HCT116 (cell line): Measurements from ENCODE around the gene ZNF488.

Source experiments
- CEBPB ChIP-seq: IDR thresholded peaks from 2 replicates; pipeline ENCODE4 v1.6.1; 2012; ENCODE audit warnings: low read depth
- EZH2 ChIP-seq: fragments of 200-600 bp; sonication (generic); IDR thresholded peaks from 2 replicates; pipeline ENCODE4 v1.6.1; 2017; ENCODE audit warnings: antibody characterized with exemption, mixed run types
- EZH2phosphoT487 ChIP-seq: fragments of 200-600 bp; IDR thresholded peaks from 2 replicates; pipeline ENCODE4 v1.6.1; 2018; ENCODE audit warnings: antibody characterized with exemption, borderline replicate concordance
- FOSL1 ChIP-seq: IDR thresholded peaks from 2 replicates; pipeline ENCODE4 v1.6.1; 2012; ENCODE audit warnings: low read depth
- POLR2A ChIP-seq: IDR thresholded peaks from 2 replicates; pipeline ENCODE4 v1.7.0; 2011; ENCODE audit warnings: borderline replicate concordance; ENCODE audit not compliant: insufficient read depth, insufficient read length; ENCODE audit errors: extremely low read depth
- POLR2AphosphoS5 ChIP-seq: IDR thresholded peaks from 2 replicates; pipeline ENCODE4 v1.6.1; 2011; ENCODE audit warnings: mild to moderate bottlenecking, low read depth, low read length, moderate library complexity
- REST ChIP-seq: IDR thresholded peaks from 2 replicates; pipeline ENCODE4 v1.6.1; 2012; ENCODE audit warnings: low read depth
- SP1 ChIP-seq: IDR thresholded peaks from 2 replicates; pipeline ENCODE4 v1.6.1; 2012; ENCODE audit warnings: low read depth
- TCF7L2 ChIP-seq: IDR thresholded peaks from 2 replicates; pipeline ENCODE4 v1.7.0; 2011; ENCODE audit warnings: borderline replicate concordance, inconsistent platforms; ENCODE audit not compliant: insufficient read depth, insufficient read length; ENCODE audit errors: extremely low read depth
- YY1 ChIP-seq: IDR thresholded peaks from 2 replicates; pipeline ENCODE4 v1.6.1; 2011; ENCODE audit warnings: low read length, low read depth, moderate library complexity, mild to moderate bottlenecking; ENCODE audit not compliant: insufficient replicate concordance; ENCODE audit errors: extremely low read depth
- TF ChIP-seq, protein P1 (sequence below), 3 experiments: fragments of 200-600 bp in 1 of 3; sonication (generic) in 1 of 3; IDR thresholded peaks in 2 of 3; conservative IDR thresholded peaks in 1 of 3; 2 replicates each; pipeline ENCODE4 v1.5.1; 2012 to 2017; ENCODE audit warnings: low read depth in 2 of 3, low read length in 2 of 3, antibody characterized with exemption in 1 of 3, borderline replicate concordance in 1 of 3, control low read depth in 1 of 3, mild to moderate bottlenecking in 1 of 3, mixed read lengths in 1 of 3, mixed run types in 1 of 3, moderate library complexity in 1 of 3; ENCODE audit not compliant: insufficient read depth in 1 of 3
- TF ChIP-seq, protein P2 (sequence below): IDR thresholded peaks from 2 replicates; pipeline ENCODE4 v1.6.1; 2011; ENCODE audit warnings: mild to moderate bottlenecking, low read length, moderate library complexity; ENCODE audit not compliant: insufficient replicate concordance; ENCODE audit errors: extremely low read depth
- TF ChIP-seq, protein P3 (sequence below): IDR thresholded peaks from 2 replicates; pipeline ENCODE4 v1.6.1; 2012

DNA sequence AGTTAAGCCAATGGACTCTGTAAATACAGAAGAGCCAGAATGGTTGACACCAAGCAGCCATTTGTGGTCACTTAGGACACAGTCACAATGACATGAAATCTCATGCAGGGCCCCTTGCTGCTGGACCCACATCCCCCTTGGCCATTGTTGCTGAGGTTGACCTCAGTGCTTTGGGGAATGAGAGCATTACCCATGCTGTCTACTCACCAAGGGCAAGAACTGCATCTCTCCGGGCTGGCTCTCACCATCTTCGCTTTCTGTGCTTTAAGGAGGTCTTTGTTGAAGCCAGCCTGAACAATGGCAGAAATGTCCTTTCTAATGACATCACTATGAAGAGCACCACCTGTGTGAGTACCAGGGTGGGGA is 30.1 kb upstream of the ZNF488 start:
- TF ChIP-seq, protein P1, sequence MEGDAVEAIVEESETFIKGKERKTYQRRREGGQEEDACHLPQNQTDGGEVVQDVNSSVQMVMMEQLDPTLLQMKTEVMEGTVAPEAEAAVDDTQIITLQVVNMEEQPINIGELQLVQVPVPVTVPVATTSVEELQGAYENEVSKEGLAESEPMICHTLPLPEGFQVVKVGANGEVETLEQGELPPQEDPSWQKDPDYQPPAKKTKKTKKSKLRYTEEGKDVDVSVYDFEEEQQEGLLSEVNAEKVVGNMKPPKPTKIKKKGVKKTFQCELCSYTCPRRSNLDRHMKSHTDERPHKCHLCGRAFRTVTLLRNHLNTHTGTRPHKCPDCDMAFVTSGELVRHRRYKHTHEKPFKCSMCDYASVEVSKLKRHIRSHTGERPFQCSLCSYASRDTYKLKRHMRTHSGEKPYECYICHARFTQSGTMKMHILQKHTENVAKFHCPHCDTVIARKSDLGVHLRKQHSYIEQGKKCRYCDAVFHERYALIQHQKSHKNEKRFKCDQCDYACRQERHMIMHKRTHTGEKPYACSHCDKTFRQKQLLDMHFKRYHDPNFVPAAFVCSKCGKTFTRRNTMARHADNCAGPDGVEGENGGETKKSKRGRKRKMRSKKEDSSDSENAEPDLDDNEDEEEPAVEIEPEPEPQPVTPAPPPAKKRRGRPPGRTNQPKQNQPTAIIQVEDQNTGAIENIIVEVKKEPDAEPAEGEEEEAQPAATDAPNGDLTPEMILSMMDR (IDR thresholded peaks at IDR 0.05 in 2 of 3, conservative IDR thresholded peaks at IDR 0.05 in 1 of 3; ENCODE audit: borderline replicate concordance in 1 of 3, insufficient read depth in 1 of 3, low read depth in 2 of 3, low read length in 2 of 3): no peak
- TF ChIP-seq, protein P2, sequence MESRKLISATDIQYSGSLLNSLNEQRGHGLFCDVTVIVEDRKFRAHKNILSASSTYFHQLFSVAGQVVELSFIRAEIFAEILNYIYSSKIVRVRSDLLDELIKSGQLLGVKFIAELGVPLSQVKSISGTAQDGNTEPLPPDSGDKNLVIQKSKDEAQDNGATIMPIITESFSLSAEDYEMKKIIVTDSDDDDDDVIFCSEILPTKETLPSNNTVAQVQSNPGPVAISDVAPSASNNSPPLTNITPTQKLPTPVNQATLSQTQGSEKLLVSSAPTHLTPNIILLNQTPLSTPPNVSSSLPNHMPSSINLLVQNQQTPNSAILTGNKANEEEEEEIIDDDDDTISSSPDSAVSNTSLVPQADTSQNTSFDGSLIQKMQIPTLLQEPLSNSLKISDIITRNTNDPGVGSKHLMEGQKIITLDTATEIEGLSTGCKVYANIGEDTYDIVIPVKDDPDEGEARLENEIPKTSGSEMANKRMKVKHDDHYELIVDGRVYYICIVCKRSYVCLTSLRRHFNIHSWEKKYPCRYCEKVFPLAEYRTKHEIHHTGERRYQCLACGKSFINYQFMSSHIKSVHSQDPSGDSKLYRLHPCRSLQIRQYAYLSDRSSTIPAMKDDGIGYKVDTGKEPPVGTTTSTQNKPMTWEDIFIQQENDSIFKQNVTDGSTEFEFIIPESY: no peak
- no peak for TF ChIP-seq SP1
- TF ChIP-seq EZH2phosphoT487: no peak
- TF ChIP-seq CEBPB: no peak
- no peak for TF ChIP-seq TCF7L2
- TF ChIP-seq POLR2AphosphoS5: no peak
- TF ChIP-seq REST: no peak
- TF ChIP-seq FOSL1: no peak
- TF ChIP-seq YY1: no peak
- TF ChIP-seq, protein P3, sequence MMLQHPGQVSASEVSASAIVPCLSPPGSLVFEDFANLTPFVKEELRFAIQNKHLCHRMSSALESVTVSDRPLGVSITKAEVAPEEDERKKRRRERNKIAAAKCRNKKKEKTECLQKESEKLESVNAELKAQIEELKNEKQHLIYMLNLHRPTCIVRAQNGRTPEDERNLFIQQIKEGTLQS: no peak
- TF ChIP-seq POLR2A: no peak
- TF ChIP-seq EZH2: no peak
